H9 (cell line): ENCODE measurements around the gene THSD7B. TPM values are rescaled to one million over a fixed set of nuclear protein-coding genes. Genes with fewer than 3 reads are reported as not detected.

Source experiments
- DNase-seq: peaks from one replicate; pipeline ENCODE4 v3.0.0-alpha.2; 2017
- H2AFZ ChIP-seq: one replicate; pipeline ENCODE4 v1.6.1; 2013; ENCODE audit warnings: mild to moderate bottlenecking, low read length, control low read depth, moderate library complexity
- H2AK5ac ChIP-seq: 2 replicates; pipeline ENCODE4 v1.6.1; 2013; ENCODE audit warnings: low read length, control low read depth, mixed read lengths; ENCODE audit not compliant: insufficient read length
- H2BK120ac ChIP-seq: one replicate; pipeline ENCODE4 v1.6.1; 2013; ENCODE audit warnings: low read depth, mild to moderate bottlenecking, low read length, control low read depth, inconsistent platforms; ENCODE audit not compliant: poor library complexity, severe bottlenecking
- H2BK12ac ChIP-seq: 2 replicates; pipeline ENCODE4 v1.6.1; 2013; ENCODE audit warnings: low read length, control low read depth, mixed read lengths, low read depth; ENCODE audit not compliant: insufficient read length
- H2BK15ac ChIP-seq: 2 replicates; pipeline ENCODE4 v1.6.1; 2013; ENCODE audit warnings: low read depth, low read length, control low read depth
- H2BK20ac ChIP-seq: one replicate; pipeline ENCODE4 v1.6.1; 2013; ENCODE audit warnings: low read depth, mild to moderate bottlenecking, low read length, control low read depth, inconsistent platforms; ENCODE audit not compliant: poor library complexity, severe bottlenecking
- H2BK5ac ChIP-seq: 2 replicates; pipeline ENCODE4 v1.6.1; 2013; ENCODE audit warnings: low read length, control low read depth, mixed read lengths; ENCODE audit not compliant: insufficient read length
- H3K14ac ChIP-seq: 2 replicates; pipeline ENCODE4 v1.6.1; 2013; ENCODE audit warnings: low read length, control low read depth; ENCODE audit not compliant: insufficient read depth
- H3K18ac ChIP-seq: 2 replicates; pipeline ENCODE4 v1.6.1; 2013; ENCODE audit warnings: low read depth, mild to moderate bottlenecking, mixed read lengths, low read length, control low read depth; ENCODE audit not compliant: insufficient read length
- H3K23ac ChIP-seq: 2 replicates; pipeline ENCODE4 v1.6.1; 2013; ENCODE audit warnings: low read length, control low read depth, mixed read lengths, low read depth; ENCODE audit not compliant: insufficient read length
- H3K23me2 ChIP-seq: 2 replicates; pipeline ENCODE4 v1.6.1; 2013; ENCODE audit warnings: low read depth, mild to moderate bottlenecking, mixed read lengths, low read length, control low read depth; ENCODE audit not compliant: insufficient read length, poor library complexity, severe bottlenecking
- H3K27ac ChIP-seq: 2 replicates; pipeline ENCODE4 v1.5.1; 2013; ENCODE audit warnings: low read length, control low read depth, mixed read lengths, low read depth; ENCODE audit not compliant: insufficient read length
- H3K27me3 ChIP-seq: 2 replicates; pipeline ENCODE4 v1.6.1; 2013; ENCODE audit warnings: low read length, control low read depth, inconsistent platforms; ENCODE audit not compliant: insufficient read depth
- H3K4ac ChIP-seq: 2 replicates; pipeline ENCODE4 v1.6.1; 2013; ENCODE audit warnings: low read depth, mild to moderate bottlenecking, control low read depth, inconsistent platforms, low read length, moderate library complexity
- H3K4me1 ChIP-seq: 2 replicates; pipeline ENCODE4 v1.6.1; 2013; ENCODE audit warnings: low read length, control low read depth, inconsistent platforms; ENCODE audit not compliant: insufficient read depth
- H3K4me2 ChIP-seq: 2 replicates; pipeline ENCODE4 v1.6.1; 2013; ENCODE audit warnings: low read length, control low read depth, mixed read lengths; ENCODE audit not compliant: insufficient read length, insufficient read depth
- H3K56ac ChIP-seq: 2 replicates; pipeline ENCODE4 v1.6.1; 2013; ENCODE audit warnings: low read depth, mild to moderate bottlenecking, mixed read lengths, low read length, control low read depth; ENCODE audit not compliant: insufficient read length
- H3K79me1 ChIP-seq: 2 replicates; pipeline ENCODE4 v1.6.1; 2013; ENCODE audit warnings: low read depth, mild to moderate bottlenecking, moderate library complexity, low read length, control low read depth, inconsistent platforms; ENCODE audit not compliant: insufficient read depth, poor library complexity, severe bottlenecking
- H3K79me2 ChIP-seq: 2 replicates; pipeline ENCODE4 v1.6.1; 2013; ENCODE audit warnings: low read length, control low read depth, inconsistent platforms; ENCODE audit not compliant: insufficient read depth
- H3K9ac ChIP-seq: 2 replicates; pipeline ENCODE4 v1.6.1; 2013; ENCODE audit warnings: low read length, control low read depth, mixed read lengths; ENCODE audit not compliant: insufficient read length; ENCODE audit errors: extremely low read depth
- H3K9me3 ChIP-seq: one replicate; pipeline ENCODE4 v1.6.1; 2013; ENCODE audit warnings: low read depth, low read length, inconsistent platforms; ENCODE audit not compliant: control insufficient read depth
- H3T11ph ChIP-seq: one replicate; pipeline ENCODE4 v1.6.1; 2013; ENCODE audit warnings: mild to moderate bottlenecking, low read length, control low read depth, inconsistent platforms
- H4K20me1 ChIP-seq: one replicate; pipeline ENCODE4 v1.6.1; 2013; ENCODE audit not compliant: control insufficient read depth, insufficient read length, insufficient read depth
- H4K5ac ChIP-seq: 2 replicates; pipeline ENCODE4 v1.6.1; 2013; ENCODE audit warnings: low read depth, mild to moderate bottlenecking, mixed read lengths, low read length, control low read depth; ENCODE audit not compliant: insufficient read length
- H4K8ac ChIP-seq: replicated peaks from 2 replicates; pipeline ENCODE4 v1.6.1; 2013; ENCODE audit warnings: low read length, control low read depth, mixed read lengths, low read depth; ENCODE audit not compliant: insufficient read length
- H4K91ac ChIP-seq: 2 replicates; pipeline ENCODE4 v1.6.1; 2013; ENCODE audit warnings: low read depth, mild to moderate bottlenecking, moderate library complexity, mixed read lengths, low read length, control low read depth; ENCODE audit not compliant: insufficient read length
- H3K27ac Mint-ChIP-seq, 3 experiments: 2 replicates in 2 of 3; 3 replicates in 1 of 3; pipeline ENCODE4 v1.8.0; 2020 to 2021; ENCODE audit warnings: mixed read lengths in 3 of 3, mild to moderate bottlenecking in 1 of 3, moderate library complexity in 1 of 3
- H3K27me3 Mint-ChIP-seq: 2 replicates; pipeline ENCODE4 v1.8.0; 2021; ENCODE audit warnings: low read depth, mild to moderate bottlenecking, moderate library complexity, mixed read lengths
- H3K36me3 Mint-ChIP-seq, 3 experiments: 2 replicates in 2 of 3; 3 replicates in 1 of 3; pipeline ENCODE4 v1.8.0; 2020 to 2021; ENCODE audit warnings: low read depth in 3 of 3, mixed read lengths in 3 of 3; ENCODE audit not compliant: insufficient read depth in 1 of 3
- H3K4me1 Mint-ChIP-seq, 2 experiments: 2 replicates each; pipeline ENCODE4 v1.8.0; 2020; ENCODE audit warnings: mixed read lengths in 2 of 2
- H3K4me3 Mint-ChIP-seq, 2 experiments: 2 replicates in 1 of 2; 3 replicates in 1 of 2; pipeline ENCODE4 v1.8.0; 2020 to 2021; ENCODE audit warnings: mild to moderate bottlenecking in 2 of 2, mixed read lengths in 2 of 2, moderate library complexity in 1 of 2
- H3K9me3 Mint-ChIP-seq, 2 experiments: 2 replicates in 1 of 2; 3 replicates in 1 of 2; pipeline ENCODE4 v1.8.0; 2020; ENCODE audit warnings: mild to moderate bottlenecking in 2 of 2, mixed read lengths in 2 of 2, moderate library complexity in 1 of 2
- CTCF ChIP-seq: fragments of 200-600 bp; sonication (generic); conservative IDR thresholded peaks from 3 replicates; pipeline ENCODE4 v1.8.0; 2021; ENCODE audit warnings: antibody characterized with exemption, mild to moderate bottlenecking
- WGBS: extraction: QIAGEN DNeasy Blood & Tissue Kit; methylation state at CpG from one replicate; pipeline ENCODE4 v1.1.7; 2013; ENCODE audit warnings: missing lambda C conversion rate, low lambda C conversion rate, mixed read lengths; ENCODE audit not compliant: insufficient read length; ENCODE audit errors: extremely low coverage; 5-methylcytosine and 5-hydroxymethylcytosine counted together
- total RNA-seq: library from RNA; stranded (reverse); gene quantifications from 2 replicates; pipeline ENCODE4 v1.2.1, GENCODE V29; 2021

Gene THSD7B
- total RNA-seq, 1 experiment from 2014 or later: 0.85 TPM

GRCh38 chr2:137157851-137158250 is 392.5 kb downstream of the THSD7B start:
- H4K5ac ChIP-seq: no peak overlapping the region
- no peak for TF ChIP-seq CTCF
- Mint-ChIP-seq H3K27ac (no peak overlapping the region), H3K4me1 (no peaks in the 10 kb centered on the region), H3K36me3 (no peaks in the 10 kb centered on the region), H3K27me3 (no peaks in the 10 kb centered on the region), H3K9me3 (no peaks in the 10 kb centered on the region), H3K4me3 (no peak overlapping the region)
- no peak overlapping the region for H2BK5ac ChIP-seq
- H3K27me3 ChIP-seq: no peaks in the 10 kb centered on the region
- no peak overlapping the region for H3K4ac ChIP-seq
- WGBS: no CpG with 5 or more reads among the region's 1 CpG
- H2BK120ac ChIP-seq: no peak overlapping the region
- H3T11ph ChIP-seq: no peak overlapping the region
- no peak overlapping the region for H3K18ac ChIP-seq
- H2AK5ac ChIP-seq: no peak overlapping the region
- H3K4me2 ChIP-seq: no peak overlapping the region
- no peaks in the 10 kb centered on the region for H3K23me2 ChIP-seq
- H3K79me1 ChIP-seq: no peaks in the 10 kb centered on the region
- no peaks in the 10 kb centered on the region for H3K9me3 ChIP-seq
- H3K79me2 ChIP-seq: no peaks in the 10 kb centered on the region
- H2AFZ ChIP-seq: no peak overlapping the region
- no peak overlapping the region for H2BK20ac ChIP-seq
- no peak overlapping the region for H4K8ac ChIP-seq
- H3K27ac ChIP-seq: no peak overlapping the region
- H4K91ac ChIP-seq: no peak overlapping the region
- no peak overlapping the region for H2BK12ac ChIP-seq
- H3K14ac ChIP-seq: no peak overlapping the region
- DNase-seq: no peak
- H4K20me1 ChIP-seq: no peaks in the 10 kb centered on the region
- no peak overlapping the region for H2BK15ac ChIP-seq
- H3K56ac ChIP-seq: no peak overlapping the region
- H3K9ac ChIP-seq: no peak overlapping the region
- H3K23ac ChIP-seq: no peak overlapping the region
- H3K4me1 ChIP-seq: no peaks in the 10 kb centered on the region
